SU-DHL-6 (cell line): ENCODE results near the gene PRR7.

Experiments used
- H2AFZ ChIP-seq: fragments of 200-600 bp; sonication (generic); 2 replicates; pipeline ENCODE4 v1.6.1; 2014; ENCODE audit warnings: low read depth, mild to moderate bottlenecking, moderate library complexity, mixed read lengths, antibody characterized with exemption, low read length; ENCODE audit not compliant: severe bottlenecking
- H3F3A ChIP-seq: fragments of 200-600 bp; shearing (Covaris generic); 2 replicates; pipeline ENCODE4 v1.6.0; 2016; ENCODE audit warnings: antibody characterized with exemption, mild to moderate bottlenecking; ENCODE audit not compliant: insufficient read depth
- H3K27ac ChIP-seq: fragments of 200-600 bp; sonication (generic); 2 replicates; pipeline ENCODE4 v1.5.1; 2016; ENCODE audit warnings: low read depth, mild to moderate bottlenecking, low read length, moderate library complexity, mixed read lengths
- H3K27me3 ChIP-seq: fragments of 200-600 bp; sonication (generic), shearing (Covaris generic); 2 replicates; pipeline ENCODE4 v1.6.0; 2014; ENCODE audit warnings: mild to moderate bottlenecking, low read length
- H3K36me3 ChIP-seq: fragments of 200-600 bp; sonication (generic); 2 replicates; pipeline ENCODE4 v1.6.1; 2014; ENCODE audit warnings: mild to moderate bottlenecking, low read length, mixed read lengths
- H3K4me2 ChIP-seq: fragments of 300-600, 200-600 bp; shearing (Covaris generic), sonication (generic); 2 replicates; pipeline ENCODE4 v1.6.0; 2014; ENCODE audit warnings: low read length, low read depth, mild to moderate bottlenecking; ENCODE audit not compliant: poor library complexity, severe bottlenecking
- H3K4me3 ChIP-seq: fragments of 200-600 bp; sonication (generic); 2 replicates; pipeline ENCODE4 v1.5.1; 2014; ENCODE audit warnings: antibody characterized with exemption, low read length, mild to moderate bottlenecking, mixed read lengths; ENCODE audit not compliant: insufficient read depth, poor library complexity, severe bottlenecking
- H3K79me2 ChIP-seq: fragments of 200-600 bp; sonication (generic); 2 replicates; pipeline ENCODE4 v1.6.1; 2014; ENCODE audit warnings: mild to moderate bottlenecking, low read length, moderate library complexity; ENCODE audit not compliant: insufficient read depth
- H3K9ac ChIP-seq: fragments of 200-600 bp; sonication (generic); 2 replicates; pipeline ENCODE4 v1.7.0; 2014; ENCODE audit warnings: mild to moderate bottlenecking, low read length
- H3K9me2 ChIP-seq: fragments of 200-600 bp; sonication (generic); replicated peaks from 2 replicates; pipeline ENCODE4 v1.6.1; 2014; ENCODE audit warnings: low read length; ENCODE audit not compliant: insufficient read depth
- H3K9me3 ChIP-seq: fragments of 200-600 bp; sonication (generic); 2 replicates; pipeline ENCODE4 v1.6.1; 2014; ENCODE audit warnings: low read length, mixed read lengths; ENCODE audit not compliant: insufficient read depth
- H4K20me1 ChIP-seq: fragments of 200-600 bp; sonication (generic); 2 replicates; pipeline ENCODE4 v1.6.1; 2014; ENCODE audit warnings: low read depth, mild to moderate bottlenecking, antibody characterized with exemption, low read length, moderate library complexity, mixed read lengths
- EZH2phosphoT487 ChIP-seq: fragments of 200-600 bp; sonication (generic), shearing (Covaris generic); conservative IDR thresholded peaks from 2 replicates; pipeline ENCODE4 v1.6.1; 2018; ENCODE audit warnings: mild to moderate bottlenecking, antibody characterized with exemption, low read length, moderate library complexity, mixed read lengths
- TF ChIP-seq, protein P1 (sequence below): fragments of 200-600 bp; sonication (generic); IDR thresholded peaks from one replicate; pipeline ENCODE4 v1.5.1; 2017; ENCODE audit warnings: antibody characterized with exemption, mild to moderate bottlenecking, low read length, moderate library complexity; ENCODE audit not compliant: insufficient read depth, poor library complexity, severe bottlenecking

The PRR7 gene

DNA sequence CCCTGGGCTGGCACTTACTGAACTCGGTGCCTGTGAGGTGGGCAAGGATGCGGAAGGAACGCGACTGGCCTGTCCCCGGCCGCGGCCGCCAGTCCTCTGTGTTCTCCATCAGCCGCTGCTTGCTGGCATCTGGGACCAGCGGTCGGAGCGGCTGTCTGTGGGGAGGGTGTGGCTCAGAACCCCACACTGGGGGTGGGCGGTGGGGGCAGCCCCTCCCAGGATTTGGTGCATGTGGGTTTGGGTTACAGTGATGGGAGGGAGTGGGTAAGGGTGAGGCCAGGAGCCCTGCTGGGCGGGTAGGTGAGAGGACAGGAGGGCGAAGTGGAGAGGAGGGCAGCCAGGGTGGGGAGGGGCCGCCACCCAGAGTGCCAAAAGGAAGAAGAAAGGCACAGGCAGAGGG, 44.4 kb downstream of the PRR7 start:
- Histone ChIP-seq H3F3A (peaks cover 5% of the 10 kb centered on the region; the same call in 1 of the 2 replicates), H3K79me2 (no peaks in the 10 kb centered on the region), H3K9me3 (no peaks in the 10 kb centered on the region), H3K9ac (no peak overlapping the region), H3K9me2 (no peaks in the 10 kb centered on the region), H3K4me3 (no peak overlapping the region), H2AFZ (no peak overlapping the region), H3K36me3 (no peaks in the 10 kb centered on the region), H4K20me1 (no peaks in the 10 kb centered on the region), H3K27me3 (no peaks in the 10 kb centered on the region), H3K4me2 (no peak overlapping the region), H3K27ac (no peak overlapping the region)
- TF ChIP-seq EZH2phosphoT487 = no peak
- TF ChIP-seq, protein P1, sequence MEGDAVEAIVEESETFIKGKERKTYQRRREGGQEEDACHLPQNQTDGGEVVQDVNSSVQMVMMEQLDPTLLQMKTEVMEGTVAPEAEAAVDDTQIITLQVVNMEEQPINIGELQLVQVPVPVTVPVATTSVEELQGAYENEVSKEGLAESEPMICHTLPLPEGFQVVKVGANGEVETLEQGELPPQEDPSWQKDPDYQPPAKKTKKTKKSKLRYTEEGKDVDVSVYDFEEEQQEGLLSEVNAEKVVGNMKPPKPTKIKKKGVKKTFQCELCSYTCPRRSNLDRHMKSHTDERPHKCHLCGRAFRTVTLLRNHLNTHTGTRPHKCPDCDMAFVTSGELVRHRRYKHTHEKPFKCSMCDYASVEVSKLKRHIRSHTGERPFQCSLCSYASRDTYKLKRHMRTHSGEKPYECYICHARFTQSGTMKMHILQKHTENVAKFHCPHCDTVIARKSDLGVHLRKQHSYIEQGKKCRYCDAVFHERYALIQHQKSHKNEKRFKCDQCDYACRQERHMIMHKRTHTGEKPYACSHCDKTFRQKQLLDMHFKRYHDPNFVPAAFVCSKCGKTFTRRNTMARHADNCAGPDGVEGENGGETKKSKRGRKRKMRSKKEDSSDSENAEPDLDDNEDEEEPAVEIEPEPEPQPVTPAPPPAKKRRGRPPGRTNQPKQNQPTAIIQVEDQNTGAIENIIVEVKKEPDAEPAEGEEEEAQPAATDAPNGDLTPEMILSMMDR = no peak

DNA sequence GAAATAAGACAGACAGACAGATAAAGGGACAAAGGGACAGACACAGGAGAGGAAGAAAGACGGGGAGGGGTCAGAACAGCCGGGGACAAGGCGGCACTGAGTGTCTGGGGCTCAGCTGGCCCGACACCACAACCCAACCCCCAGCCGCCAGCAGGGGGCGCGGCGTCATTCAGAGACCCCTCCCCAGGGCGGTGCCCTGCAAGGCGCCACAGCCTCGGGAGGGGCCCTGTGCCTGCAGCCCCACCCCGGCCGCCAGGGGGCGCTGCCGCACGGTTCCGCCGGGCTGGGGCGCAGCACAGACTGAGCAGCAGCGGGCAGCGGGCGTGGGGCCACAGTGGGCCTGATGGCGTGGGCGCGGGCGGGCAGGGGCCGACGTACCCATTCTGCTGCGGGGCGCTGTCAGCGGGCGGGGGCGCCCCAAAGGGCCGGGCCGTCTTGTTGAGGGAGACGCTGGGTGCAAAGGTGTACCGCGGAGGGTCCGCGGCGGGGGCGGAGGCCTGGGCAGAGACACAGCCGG, 44.9 kb downstream of the PRR7 start:
- Histone ChIP-seq H3K27ac (no peak overlapping the region), H3K4me3 (no peak overlapping the region)

DNA sequence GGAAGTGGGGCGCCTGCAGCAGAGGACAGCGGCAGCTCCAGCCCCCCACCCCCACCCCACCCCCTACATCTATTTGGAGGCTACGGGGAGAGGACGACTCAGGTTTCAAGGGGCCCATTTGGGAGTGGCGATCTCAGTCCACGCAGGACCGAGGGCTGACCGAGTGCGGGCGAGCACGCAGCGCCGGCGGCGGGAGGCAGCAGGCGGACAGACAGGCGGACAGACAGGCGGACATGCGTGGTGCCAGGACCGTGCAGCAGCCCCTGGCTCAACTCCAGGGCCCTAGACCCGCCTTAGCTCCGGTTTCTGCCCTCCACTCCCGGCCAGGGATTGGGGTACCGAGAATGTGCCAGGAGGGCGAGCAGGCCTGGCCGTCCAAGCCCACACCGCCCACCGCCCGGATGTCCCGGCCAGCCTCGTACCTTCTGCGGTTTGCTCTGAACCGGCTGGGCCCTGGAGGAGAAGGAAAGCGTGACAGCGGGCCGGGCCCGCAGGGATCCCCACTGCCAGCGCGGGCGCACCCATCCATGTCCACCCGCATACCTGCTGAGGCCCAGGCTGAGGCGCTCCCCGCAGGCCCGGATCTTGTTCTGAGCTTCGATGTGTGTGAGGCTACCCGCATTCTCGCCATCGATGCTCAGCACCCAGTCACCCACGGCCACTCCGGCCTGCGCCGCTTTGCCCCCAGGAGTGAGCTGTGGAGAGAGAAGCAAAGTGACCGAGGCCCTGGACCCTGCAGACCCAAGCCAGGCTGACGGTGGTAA, 45.6 kb downstream of the PRR7 start:
- H3K4me2 ChIP-seq = no peak overlapping the region

More for the DNA sequence above, 44.9 kb downstream of the PRR7 start:
- TF ChIP-seq EZH2phosphoT487 = no peak
- TF ChIP-seq, protein P1 = peak; percentile 93
- Histone ChIP-seq H3K79me2 (no peaks in the 10 kb centered on the region), H2AFZ (no peak overlapping the region), H3K4me2 (no peak overlapping the region), H4K20me1 (no peaks in the 10 kb centered on the region), H3K27me3 (no peaks in the 10 kb centered on the region), H3K36me3 (no peaks in the 10 kb centered on the region), H3K9me2 (no peaks in the 10 kb centered on the region), H3F3A (peaks cover 5% of the 10 kb centered on the region; the same call in 1 of the 2 replicates), H3K9me3 (no peaks in the 10 kb centered on the region), H3K9ac (no peak overlapping the region)

More for the DNA sequence above, 45.6 kb downstream of the PRR7 start:
- Histone ChIP-seq H3F3A (peaks cover 5% of the 10 kb centered on the region; the same call in 1 of the 2 replicates), H3K4me3 (no peak overlapping the region), H2AFZ (no peak overlapping the region), H3K36me3 (no peaks in the 10 kb centered on the region), H3K27ac (no peak overlapping the region), H3K79me2 (no peaks in the 10 kb centered on the region), H3K9ac (no peak overlapping the region), H3K27me3 (no peaks in the 10 kb centered on the region), H3K9me3 (no peaks in the 10 kb centered on the region), H4K20me1 (no peaks in the 10 kb centered on the region), H3K9me2 (no peaks in the 10 kb centered on the region)
- TF ChIP-seq, protein P1 = no peak
- TF ChIP-seq EZH2phosphoT487 = no peak
